ENCODE results near the gene LHFPL3. TPM values are rescaled to one million over a fixed set of nuclear protein-coding genes. Genes with fewer than 3 reads are reported as not detected.

LHFPL3 gene
- total RNA-seq, 1 experiment from 2014 or later = 0.83 TPM

DNA sequence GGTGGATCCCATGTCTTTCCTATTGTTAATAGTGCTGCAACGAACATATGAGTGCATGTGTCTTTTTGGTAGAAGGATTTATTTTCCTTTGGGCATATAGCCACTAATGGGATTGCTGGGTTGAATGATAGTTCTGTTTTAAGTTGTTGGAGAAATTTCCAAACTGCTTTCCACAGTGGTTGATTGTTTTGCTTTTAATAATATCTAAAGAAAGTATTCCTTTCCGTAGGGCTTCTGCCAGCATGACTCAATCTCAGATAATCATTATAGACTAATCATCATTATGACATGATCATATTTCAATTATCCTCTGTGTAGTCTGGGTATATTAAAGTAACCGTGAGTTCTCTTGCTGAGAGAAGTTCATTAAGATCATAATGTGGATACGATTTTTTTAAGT lies 575.4 kb downstream of the LHFPL3 start:
- Mint-ChIP-seq H3K27ac (no peak overlapping the region), H3K4me3 (no peak overlapping the region), H3K4me1 (no peaks in the 10 kb centered on the region), H3K27me3 (ENCODE audit: low read depth) (no peaks in the 10 kb centered on the region; the same call in 1 of the 2 replicates), H3K36me3 (no peaks in the 10 kb centered on the region), H3K9me3 (no peaks in the 10 kb centered on the region)
- TF ChIP-seq TEAD4 (CRISPR knock-in tag; IDR thresholded peaks at IDR 0.05) (no peak), FOXP1 (CRISPR knock-in tag; IDR thresholded peaks at IDR 0.05; ENCODE audit: borderline replicate concordance) (no peak), EMX1 (CRISPR knock-in tag; IDR thresholded peaks at IDR 0.05) (no peak), ZNF219 (CRISPR knock-in tag; IDR thresholded peaks at IDR 0.05; ENCODE audit: borderline replicate concordance) (no peak)
- TF ChIP-seq, protein P1, sequence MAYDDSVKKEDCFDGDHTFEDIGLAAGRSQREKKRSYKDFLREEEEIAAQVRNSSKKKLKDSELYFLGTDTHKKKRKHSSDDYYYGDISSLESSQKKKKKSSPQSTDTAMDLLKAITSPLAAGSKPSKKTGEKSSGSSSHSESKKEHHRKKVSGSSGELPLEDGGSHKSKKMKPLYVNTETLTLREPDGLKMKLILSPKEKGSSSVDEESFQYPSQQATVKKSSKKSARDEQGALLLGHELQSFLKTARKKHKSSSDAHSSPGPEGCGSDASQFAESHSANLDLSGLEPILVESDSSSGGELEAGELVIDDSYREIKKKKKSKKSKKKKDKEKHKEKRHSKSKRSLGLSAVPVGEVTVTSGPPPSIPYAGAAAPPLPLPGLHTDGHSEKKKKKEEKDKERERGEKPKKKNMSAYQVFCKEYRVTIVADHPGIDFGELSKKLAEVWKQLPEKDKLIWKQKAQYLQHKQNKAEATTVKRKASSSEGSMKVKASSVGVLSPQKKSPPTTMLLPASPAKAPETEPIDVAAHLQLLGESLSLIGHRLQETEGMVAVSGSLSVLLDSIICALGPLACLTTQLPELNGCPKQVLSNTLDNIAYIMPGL (CRISPR knock-in tag; IDR thresholded peaks at IDR 0.05) = no peak
- ATAC-seq (no peak), DNase-seq (ENCODE audit: low spot score) (no peak)
- ChIA-PET POLR2A (no interaction called here), CTCF (interaction anchor here (0.6 kb wide), 1 partner anchor 20 kb away, joined by 3 read pairs; no protein-coding TSS in a partner anchor)

DNA sequence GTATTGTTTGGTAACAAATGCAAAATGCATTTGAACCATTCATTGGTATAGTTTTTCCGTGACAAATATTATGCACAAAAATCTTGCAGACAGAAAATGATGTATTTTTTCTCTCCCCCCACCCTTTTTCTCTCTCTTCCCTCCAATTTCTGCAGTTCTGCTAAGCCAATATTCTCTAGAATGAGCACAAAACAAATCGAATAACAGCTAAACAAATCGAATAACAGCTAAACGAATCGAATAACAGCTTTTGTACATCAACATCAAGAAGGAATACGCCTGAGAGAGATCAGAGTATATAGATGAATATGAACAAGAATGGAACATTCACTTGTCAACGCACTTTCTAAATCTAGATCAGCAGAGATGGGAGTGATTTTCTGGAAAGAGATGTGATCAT lies 577.6 kb downstream of the LHFPL3 start:
- no peak for DNase-seq (ENCODE audit: low spot score)
- ATAC-seq = no peak
- no peaks in the 10 kb centered on the region for H3K36me3 Mint-ChIP-seq
- H3K27me3 Mint-ChIP-seq (ENCODE audit: low read depth) = no peaks in the 10 kb centered on the region
- H3K4me3 Mint-ChIP-seq = no peak overlapping the region
- POLR2A ChIA-PET = no interaction called here
- CTCF ChIA-PET = no interaction called here
- no peaks in the 10 kb centered on the region for H3K9me3 Mint-ChIP-seq
- H3K27ac Mint-ChIP-seq = no peak overlapping the region
- TF ChIP-seq, protein P2, sequence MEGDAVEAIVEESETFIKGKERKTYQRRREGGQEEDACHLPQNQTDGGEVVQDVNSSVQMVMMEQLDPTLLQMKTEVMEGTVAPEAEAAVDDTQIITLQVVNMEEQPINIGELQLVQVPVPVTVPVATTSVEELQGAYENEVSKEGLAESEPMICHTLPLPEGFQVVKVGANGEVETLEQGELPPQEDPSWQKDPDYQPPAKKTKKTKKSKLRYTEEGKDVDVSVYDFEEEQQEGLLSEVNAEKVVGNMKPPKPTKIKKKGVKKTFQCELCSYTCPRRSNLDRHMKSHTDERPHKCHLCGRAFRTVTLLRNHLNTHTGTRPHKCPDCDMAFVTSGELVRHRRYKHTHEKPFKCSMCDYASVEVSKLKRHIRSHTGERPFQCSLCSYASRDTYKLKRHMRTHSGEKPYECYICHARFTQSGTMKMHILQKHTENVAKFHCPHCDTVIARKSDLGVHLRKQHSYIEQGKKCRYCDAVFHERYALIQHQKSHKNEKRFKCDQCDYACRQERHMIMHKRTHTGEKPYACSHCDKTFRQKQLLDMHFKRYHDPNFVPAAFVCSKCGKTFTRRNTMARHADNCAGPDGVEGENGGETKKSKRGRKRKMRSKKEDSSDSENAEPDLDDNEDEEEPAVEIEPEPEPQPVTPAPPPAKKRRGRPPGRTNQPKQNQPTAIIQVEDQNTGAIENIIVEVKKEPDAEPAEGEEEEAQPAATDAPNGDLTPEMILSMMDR (IDR thresholded peaks at IDR 0.05) = no peak
- TF ChIP-seq NFATC4 (CRISPR knock-in tag; IDR thresholded peaks at IDR 0.05) (no peak), ZNF121 (CRISPR knock-in tag; IDR thresholded peaks at IDR 0.05) (no peak), ZNF423 (CRISPR knock-in tag; IDR thresholded peaks at IDR 0.05) (no peak), CBFB (CRISPR knock-in tag; IDR thresholded peaks at IDR 0.05; ENCODE audit: low read depth) (no peak), ETV6 (CRISPR knock-in tag; IDR thresholded peaks at IDR 0.05) (no peak), NFE2L1 (CRISPR knock-in tag; IDR thresholded peaks at IDR 0.05) (no peak)
- TF ChIP-seq, protein P3, sequence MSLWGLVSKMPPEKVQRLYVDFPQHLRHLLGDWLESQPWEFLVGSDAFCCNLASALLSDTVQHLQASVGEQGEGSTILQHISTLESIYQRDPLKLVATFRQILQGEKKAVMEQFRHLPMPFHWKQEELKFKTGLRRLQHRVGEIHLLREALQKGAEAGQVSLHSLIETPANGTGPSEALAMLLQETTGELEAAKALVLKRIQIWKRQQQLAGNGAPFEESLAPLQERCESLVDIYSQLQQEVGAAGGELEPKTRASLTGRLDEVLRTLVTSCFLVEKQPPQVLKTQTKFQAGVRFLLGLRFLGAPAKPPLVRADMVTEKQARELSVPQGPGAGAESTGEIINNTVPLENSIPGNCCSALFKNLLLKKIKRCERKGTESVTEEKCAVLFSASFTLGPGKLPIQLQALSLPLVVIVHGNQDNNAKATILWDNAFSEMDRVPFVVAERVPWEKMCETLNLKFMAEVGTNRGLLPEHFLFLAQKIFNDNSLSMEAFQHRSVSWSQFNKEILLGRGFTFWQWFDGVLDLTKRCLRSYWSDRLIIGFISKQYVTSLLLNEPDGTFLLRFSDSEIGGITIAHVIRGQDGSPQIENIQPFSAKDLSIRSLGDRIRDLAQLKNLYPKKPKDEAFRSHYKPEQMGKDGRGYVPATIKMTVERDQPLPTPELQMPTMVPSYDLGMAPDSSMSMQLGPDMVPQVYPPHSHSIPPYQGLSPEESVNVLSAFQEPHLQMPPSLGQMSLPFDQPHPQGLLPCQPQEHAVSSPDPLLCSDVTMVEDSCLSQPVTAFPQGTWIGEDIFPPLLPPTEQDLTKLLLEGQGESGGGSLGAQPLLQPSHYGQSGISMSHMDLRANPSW (CRISPR knock-in tag; conservative IDR thresholded peaks at IDR 0.05; ENCODE audit: low read depth) = no peak
- TF ChIP-seq, protein P4, sequence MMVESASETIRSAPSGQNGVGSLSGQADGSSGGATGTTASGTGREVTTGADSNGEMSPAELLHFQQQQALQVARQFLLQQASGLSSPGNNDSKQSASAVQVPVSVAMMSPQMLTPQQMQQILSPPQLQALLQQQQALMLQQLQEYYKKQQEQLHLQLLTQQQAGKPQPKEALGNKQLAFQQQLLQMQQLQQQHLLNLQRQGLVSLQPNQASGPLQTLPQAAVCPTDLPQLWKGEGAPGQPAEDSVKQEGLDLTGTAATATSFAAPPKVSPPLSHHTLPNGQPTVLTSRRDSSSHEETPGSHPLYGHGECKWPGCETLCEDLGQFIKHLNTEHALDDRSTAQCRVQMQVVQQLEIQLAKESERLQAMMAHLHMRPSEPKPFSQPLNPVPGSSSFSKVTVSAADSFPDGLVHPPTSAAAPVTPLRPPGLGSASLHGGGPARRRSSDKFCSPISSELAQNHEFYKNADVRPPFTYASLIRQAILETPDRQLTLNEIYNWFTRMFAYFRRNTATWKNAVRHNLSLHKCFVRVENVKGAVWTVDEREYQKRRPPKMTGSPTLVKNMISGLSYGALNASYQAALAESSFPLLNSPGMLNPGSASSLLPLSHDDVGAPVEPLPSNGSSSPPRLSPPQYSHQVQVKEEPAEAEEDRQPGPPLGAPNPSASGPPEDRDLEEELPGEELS (CRISPR knock-in tag; IDR thresholded peaks at IDR 0.05) = no peak
- TF ChIP-seq, protein P5, sequence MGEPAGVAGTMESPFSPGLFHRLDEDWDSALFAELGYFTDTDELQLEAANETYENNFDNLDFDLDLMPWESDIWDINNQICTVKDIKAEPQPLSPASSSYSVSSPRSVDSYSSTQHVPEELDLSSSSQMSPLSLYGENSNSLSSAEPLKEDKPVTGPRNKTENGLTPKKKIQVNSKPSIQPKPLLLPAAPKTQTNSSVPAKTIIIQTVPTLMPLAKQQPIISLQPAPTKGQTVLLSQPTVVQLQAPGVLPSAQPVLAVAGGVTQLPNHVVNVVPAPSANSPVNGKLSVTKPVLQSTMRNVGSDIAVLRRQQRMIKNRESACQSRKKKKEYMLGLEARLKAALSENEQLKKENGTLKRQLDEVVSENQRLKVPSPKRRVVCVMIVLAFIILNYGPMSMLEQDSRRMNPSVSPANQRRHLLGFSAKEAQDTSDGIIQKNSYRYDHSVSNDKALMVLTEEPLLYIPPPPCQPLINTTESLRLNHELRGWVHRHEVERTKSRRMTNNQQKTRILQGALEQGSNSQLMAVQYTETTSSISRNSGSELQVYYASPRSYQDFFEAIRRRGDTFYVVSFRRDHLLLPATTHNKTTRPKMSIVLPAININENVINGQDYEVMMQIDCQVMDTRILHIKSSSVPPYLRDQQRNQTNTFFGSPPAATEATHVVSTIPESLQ (CRISPR knock-in tag; IDR thresholded peaks at IDR 0.05) = no peak
- TF ChIP-seq, protein P6, sequence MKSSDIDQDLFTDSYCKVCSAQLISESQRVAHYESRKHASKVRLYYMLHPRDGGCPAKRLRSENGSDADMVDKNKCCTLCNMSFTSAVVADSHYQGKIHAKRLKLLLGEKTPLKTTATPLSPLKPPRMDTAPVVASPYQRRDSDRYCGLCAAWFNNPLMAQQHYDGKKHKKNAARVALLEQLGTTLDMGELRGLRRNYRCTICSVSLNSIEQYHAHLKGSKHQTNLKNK (CRISPR knock-in tag; IDR thresholded peaks at IDR 0.05) = no peak
- TF ChIP-seq, protein P7, sequence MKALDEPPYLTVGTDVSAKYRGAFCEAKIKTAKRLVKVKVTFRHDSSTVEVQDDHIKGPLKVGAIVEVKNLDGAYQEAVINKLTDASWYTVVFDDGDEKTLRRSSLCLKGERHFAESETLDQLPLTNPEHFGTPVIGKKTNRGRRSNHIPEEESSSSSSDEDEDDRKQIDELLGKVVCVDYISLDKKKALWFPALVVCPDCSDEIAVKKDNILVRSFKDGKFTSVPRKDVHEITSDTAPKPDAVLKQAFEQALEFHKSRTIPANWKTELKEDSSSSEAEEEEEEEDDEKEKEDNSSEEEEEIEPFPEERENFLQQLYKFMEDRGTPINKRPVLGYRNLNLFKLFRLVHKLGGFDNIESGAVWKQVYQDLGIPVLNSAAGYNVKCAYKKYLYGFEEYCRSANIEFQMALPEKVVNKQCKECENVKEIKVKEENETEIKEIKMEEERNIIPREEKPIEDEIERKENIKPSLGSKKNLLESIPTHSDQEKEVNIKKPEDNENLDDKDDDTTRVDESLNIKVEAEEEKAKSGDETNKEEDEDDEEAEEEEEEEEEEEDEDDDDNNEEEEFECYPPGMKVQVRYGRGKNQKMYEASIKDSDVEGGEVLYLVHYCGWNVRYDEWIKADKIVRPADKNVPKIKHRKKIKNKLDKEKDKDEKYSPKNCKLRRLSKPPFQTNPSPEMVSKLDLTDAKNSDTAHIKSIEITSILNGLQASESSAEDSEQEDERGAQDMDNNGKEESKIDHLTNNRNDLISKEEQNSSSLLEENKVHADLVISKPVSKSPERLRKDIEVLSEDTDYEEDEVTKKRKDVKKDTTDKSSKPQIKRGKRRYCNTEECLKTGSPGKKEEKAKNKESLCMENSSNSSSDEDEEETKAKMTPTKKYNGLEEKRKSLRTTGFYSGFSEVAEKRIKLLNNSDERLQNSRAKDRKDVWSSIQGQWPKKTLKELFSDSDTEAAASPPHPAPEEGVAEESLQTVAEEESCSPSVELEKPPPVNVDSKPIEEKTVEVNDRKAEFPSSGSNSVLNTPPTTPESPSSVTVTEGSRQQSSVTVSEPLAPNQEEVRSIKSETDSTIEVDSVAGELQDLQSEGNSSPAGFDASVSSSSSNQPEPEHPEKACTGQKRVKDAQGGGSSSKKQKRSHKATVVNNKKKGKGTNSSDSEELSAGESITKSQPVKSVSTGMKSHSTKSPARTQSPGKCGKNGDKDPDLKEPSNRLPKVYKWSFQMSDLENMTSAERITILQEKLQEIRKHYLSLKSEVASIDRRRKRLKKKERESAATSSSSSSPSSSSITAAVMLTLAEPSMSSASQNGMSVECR (CRISPR knock-in tag; IDR thresholded peaks at IDR 0.05; ENCODE audit: borderline replicate concordance) = no peak
- no peaks in the 10 kb centered on the region for H3K4me1 Mint-ChIP-seq

Data from WTC11 (cell line).